Neural progenitor cell (in vitro differentiated cells): ENCODE data around the gene NAT8L.

ENCODE experiments used
- EZH2 ChIP-seq: fragments of 200-600 bp; sonication (generic); IDR thresholded peaks from 2 replicates; pipeline ENCODE4 v1.6.1; 2017; ENCODE audit warnings: antibody characterized with exemption, mild to moderate bottlenecking, moderate library complexity
- TF ChIP-seq, protein P1 (sequence below): fragments of 200-600 bp; sonication (generic); IDR thresholded peaks from 2 replicates; pipeline ENCODE4 v1.5.1; 2017; ENCODE audit warnings: antibody characterized with exemption, mild to moderate bottlenecking

- TF ChIP-seq, protein P1, sequence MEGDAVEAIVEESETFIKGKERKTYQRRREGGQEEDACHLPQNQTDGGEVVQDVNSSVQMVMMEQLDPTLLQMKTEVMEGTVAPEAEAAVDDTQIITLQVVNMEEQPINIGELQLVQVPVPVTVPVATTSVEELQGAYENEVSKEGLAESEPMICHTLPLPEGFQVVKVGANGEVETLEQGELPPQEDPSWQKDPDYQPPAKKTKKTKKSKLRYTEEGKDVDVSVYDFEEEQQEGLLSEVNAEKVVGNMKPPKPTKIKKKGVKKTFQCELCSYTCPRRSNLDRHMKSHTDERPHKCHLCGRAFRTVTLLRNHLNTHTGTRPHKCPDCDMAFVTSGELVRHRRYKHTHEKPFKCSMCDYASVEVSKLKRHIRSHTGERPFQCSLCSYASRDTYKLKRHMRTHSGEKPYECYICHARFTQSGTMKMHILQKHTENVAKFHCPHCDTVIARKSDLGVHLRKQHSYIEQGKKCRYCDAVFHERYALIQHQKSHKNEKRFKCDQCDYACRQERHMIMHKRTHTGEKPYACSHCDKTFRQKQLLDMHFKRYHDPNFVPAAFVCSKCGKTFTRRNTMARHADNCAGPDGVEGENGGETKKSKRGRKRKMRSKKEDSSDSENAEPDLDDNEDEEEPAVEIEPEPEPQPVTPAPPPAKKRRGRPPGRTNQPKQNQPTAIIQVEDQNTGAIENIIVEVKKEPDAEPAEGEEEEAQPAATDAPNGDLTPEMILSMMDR: no peak
- TF ChIP-seq EZH2: no peak
Observed at GRCh38 chr4:2069986-2070385, 10.9 kb downstream of the NAT8L start.
